SH-SY5Y (cell line): ENCODE data around the gene HNF1A.

Experiments
- GATA2 ChIP-seq: IDR thresholded peaks from 2 replicates; pipeline ENCODE4 v1.6.1; 2011; ENCODE audit warnings: mild to moderate bottlenecking, low read depth, low read length
- GATA3 ChIP-seq: IDR thresholded peaks from 2 replicates; pipeline ENCODE4 v1.6.1; 2011; ENCODE audit warnings: low read depth, mild to moderate bottlenecking, low read length, moderate library complexity

Gene HNF1A

GRCh38 chr12:120978296-120979219 lies at the start of gene HNF1A:
TSS of gene HNF1A (plus strand) at chr12:120978543. CDS start at chr12:120978769, 226 bp downstream.
- TF ChIP-seq GATA3 (no peak), GATA2 (no peak)

GRCh38 chr12:120928864-120929652 lies 49.3 kb upstream of the HNF1A start:
- TF ChIP-seq GATA2: no peak
- TF ChIP-seq GATA3: no peak

- TF ChIP-seq GATA2: no peak
- no peak for TF ChIP-seq GATA3
Measured at GRCh38 chr12:120930032-120930431, 48.3 kb upstream of the HNF1A start.

- no peak for TF ChIP-seq GATA2
- no peak for TF ChIP-seq GATA3
Measured at GRCh38 chr12:120932058-120932457, 46.3 kb upstream of the HNF1A start.

GRCh38 chr12:120932956-120933526 lies 45.3 kb upstream of the HNF1A start:
- TF ChIP-seq GATA2: no peak
- no peak for TF ChIP-seq GATA3

GRCh38 chr12:120933786-120934185 lies 44.6 kb upstream of the HNF1A start:
- TF ChIP-seq GATA2: no peak
- no peak for TF ChIP-seq GATA3

- TF ChIP-seq GATA3 (no peak), GATA2 (no peak)
Measured at GRCh38 chr12:120936197-120936596, 42.1 kb upstream of the HNF1A start.

- no peak for TF ChIP-seq GATA2
- TF ChIP-seq GATA3: no peak
Measured at GRCh38 chr12:120938496-120938895, 39.8 kb upstream of the HNF1A start.

GRCh38 chr12:120939523-120939922 lies 38.8 kb upstream of the HNF1A start:
- TF ChIP-seq GATA2 (no peak), GATA3 (no peak)

- TF ChIP-seq GATA3 (no peak), GATA2 (no peak)
Measured at GRCh38 chr12:120940006-120940405, 38.3 kb upstream of the HNF1A start.

- no peak for TF ChIP-seq GATA3
- TF ChIP-seq GATA2: no peak
Measured at GRCh38 chr12:120940799-120941198, 37.5 kb upstream of the HNF1A start.

- no peak for TF ChIP-seq GATA3
- no peak for TF ChIP-seq GATA2
Measured at GRCh38 chr12:120941412-120941811, 36.9 kb upstream of the HNF1A start.

GRCh38 chr12:120941846-120942405 lies 36.4 kb upstream of the HNF1A start:
- TF ChIP-seq GATA3: no peak
- no peak for TF ChIP-seq GATA2

GRCh38 chr12:120943482-120943881 lies 34.9 kb upstream of the HNF1A start:
- TF ChIP-seq GATA3: no peak
- no peak for TF ChIP-seq GATA2

GRCh38 chr12:120944645-120945217 lies 33.6 kb upstream of the HNF1A start:
- TF ChIP-seq GATA2 (no peak), GATA3 (no peak)
